ENCODE measurements around the gene SYT15. TPM values are rescaled to one million over a fixed set of nuclear protein-coding genes. Genes with fewer than 3 reads are reported as not detected.
"Not testable (repeated sequence)": the region's sequence is repeated elsewhere in the genome, so short reads cannot be mapped to it uniquely, and the experiment has no call there.

SYT15 gene
- total and polyA plus RNA-seq, 10 of the 15 experiments (the other 5 are each of a cell fraction or from before 2014, with no cell fraction given): 0.03 to 0.67 (median 0.15) TPM

DNA sequence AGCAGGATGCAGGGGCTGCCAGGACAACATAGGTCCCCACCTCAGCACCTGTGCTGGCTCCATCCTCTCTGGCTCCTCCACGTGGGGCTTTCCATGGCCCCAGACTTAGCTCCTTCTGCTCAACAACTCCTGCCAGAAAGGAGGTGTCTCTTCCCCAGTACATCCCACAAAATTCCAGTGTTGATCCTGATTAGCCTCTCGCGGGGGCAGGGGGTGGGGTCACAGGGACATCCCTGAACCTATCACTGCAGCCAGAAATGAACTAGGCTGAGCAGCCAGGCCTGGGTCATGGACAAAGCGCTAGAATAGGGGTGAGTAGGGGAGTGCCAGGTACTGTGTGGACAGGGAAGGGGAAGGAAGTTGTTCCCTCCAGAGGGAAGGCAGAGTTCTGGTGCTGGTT is 5.0 kb upstream of the SYT15 start:
- not testable (repeated sequence) for FAIRE-seq

DNA sequence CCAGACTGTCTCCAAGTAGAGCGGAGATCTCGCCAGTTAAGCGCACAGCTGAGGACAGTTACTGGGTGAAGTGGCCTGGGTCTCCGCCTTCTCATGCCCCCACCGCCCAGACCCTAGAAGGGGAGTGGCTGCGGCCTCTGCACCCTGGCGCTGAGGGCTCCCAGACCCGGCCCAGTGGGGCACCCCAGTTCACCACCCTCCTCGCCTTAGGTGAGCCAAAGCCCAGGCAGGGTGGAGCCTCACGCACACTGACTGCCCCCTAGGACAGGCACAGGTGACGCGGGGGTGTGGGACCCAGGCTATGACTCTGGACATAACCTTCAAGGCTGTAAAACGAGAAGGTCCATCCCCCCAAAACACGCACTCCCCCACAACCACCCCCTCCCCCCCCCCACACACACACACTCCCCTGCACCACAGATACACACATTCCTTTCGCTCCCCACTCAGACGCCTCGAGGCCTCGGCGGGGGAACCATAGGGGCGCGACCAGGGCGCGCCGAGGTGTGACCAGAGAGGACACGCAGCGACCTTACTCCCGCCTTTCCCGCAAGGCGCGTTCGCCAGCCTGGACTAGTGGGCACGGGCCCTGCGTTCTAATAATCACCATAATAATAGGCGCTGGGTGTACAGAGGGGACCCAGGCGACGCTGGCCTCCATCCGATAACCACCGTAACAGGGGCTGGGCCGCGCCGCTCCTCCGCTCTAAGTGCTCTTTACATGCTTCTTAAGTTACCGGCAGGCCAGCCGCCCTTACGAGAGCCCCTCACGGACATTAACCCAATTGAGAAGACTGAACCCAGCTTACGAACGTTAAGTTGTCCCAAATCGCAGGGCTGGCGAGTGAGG is 1.1 kb upstream of the SYT15 start:
- RAD21 ChIA-PET (ENCODE audit: unreplicated experiment); FAIRE-seq; H3K9me3 ChIP-seq (replicated peaks; ENCODE audit: control insufficient read depth, insufficient read depth, low read length); H3K4me1 ChIP-seq (ENCODE audit: control insufficient read depth, insufficient read depth, low read length); H3K79me2 ChIP-seq (ENCODE audit: control insufficient read depth, insufficient read depth, low read length); CTCF ChIA-PET; H3K27ac ChIP-seq (ENCODE audit: control insufficient read depth, insufficient read depth); H3K4me2 ChIP-seq (ENCODE audit: control insufficient read depth, insufficient read depth); H3K9ac ChIP-seq (ENCODE audit: control insufficient read depth, insufficient read depth, low read length); H3K36me3 ChIP-seq (ENCODE audit: control insufficient read depth in 2 of 2, insufficient read depth in 2 of 2, low read length in 1 of 2); H4K20me1 ChIP-seq (ENCODE audit: control insufficient read depth, insufficient read depth); H3K27me3 ChIP-seq (replicated peaks in 1 of 2; ENCODE audit: control insufficient read depth in 2 of 2, insufficient read depth in 2 of 2, low read length in 1 of 2); DNase-seq (ENCODE audit: low read depth, low spot score); SMC1A ChIA-PET (ENCODE audit: uncharacterized antibody, unreplicated experiment); BruUV-seq (replicated peaks); ATAC-seq; H2AFZ ChIP-seq (ENCODE audit: control insufficient read depth, low read depth, low read length); POLR2A ChIA-PET; H3K4me3 ChIP-seq; intact Hi-C loops (cut with micrococcal nuclease; ENCODE audit: unreplicated experiment); in situ Hi-C loops (cut with MboI): not testable (repeated sequence)
- 75% methylated on average over 14 of the region's 50 CpGs for WGBS (ENCODE audit: insufficient coverage, insufficient replicate concordance, low lambda C conversion rate, missing lambda C conversion rate)

More for the DNA sequence above, 5.0 kb upstream of the SYT15 start:
- DNase-seq (ENCODE audit: low read depth, low spot score); ATAC-seq; H3K27me3 ChIP-seq (replicated peaks in 1 of 2; ENCODE audit: control insufficient read depth in 2 of 2, insufficient read depth in 2 of 2, low read length in 1 of 2); BruUV-seq (replicated peaks); H3K4me3 ChIP-seq; POLR2A ChIA-PET; RAD21 ChIA-PET (ENCODE audit: unreplicated experiment); H3K9ac ChIP-seq (ENCODE audit: control insufficient read depth, insufficient read depth, low read length); H3K27ac ChIP-seq (ENCODE audit: control insufficient read depth, insufficient read depth); H4K20me1 ChIP-seq (ENCODE audit: control insufficient read depth, insufficient read depth); H3K36me3 ChIP-seq (ENCODE audit: control insufficient read depth in 2 of 2, insufficient read depth in 2 of 2, low read length in 1 of 2); in situ Hi-C loops (cut with MboI); CTCF ChIA-PET; H3K79me2 ChIP-seq (ENCODE audit: control insufficient read depth, insufficient read depth, low read length); intact Hi-C loops (cut with micrococcal nuclease; ENCODE audit: unreplicated experiment); H2AFZ ChIP-seq (ENCODE audit: control insufficient read depth, low read depth, low read length); SMC1A ChIA-PET (ENCODE audit: uncharacterized antibody, unreplicated experiment); H3K4me2 ChIP-seq (ENCODE audit: control insufficient read depth, insufficient read depth); H3K4me1 ChIP-seq (ENCODE audit: control insufficient read depth, insufficient read depth, low read length); H3K9me3 ChIP-seq (replicated peaks; ENCODE audit: control insufficient read depth, insufficient read depth, low read length): not testable (repeated sequence)
- WGBS (ENCODE audit: insufficient coverage, insufficient replicate concordance, low lambda C conversion rate, missing lambda C conversion rate): 60% methylated on average over 2 of the region's 4 CpGs

DNA sequence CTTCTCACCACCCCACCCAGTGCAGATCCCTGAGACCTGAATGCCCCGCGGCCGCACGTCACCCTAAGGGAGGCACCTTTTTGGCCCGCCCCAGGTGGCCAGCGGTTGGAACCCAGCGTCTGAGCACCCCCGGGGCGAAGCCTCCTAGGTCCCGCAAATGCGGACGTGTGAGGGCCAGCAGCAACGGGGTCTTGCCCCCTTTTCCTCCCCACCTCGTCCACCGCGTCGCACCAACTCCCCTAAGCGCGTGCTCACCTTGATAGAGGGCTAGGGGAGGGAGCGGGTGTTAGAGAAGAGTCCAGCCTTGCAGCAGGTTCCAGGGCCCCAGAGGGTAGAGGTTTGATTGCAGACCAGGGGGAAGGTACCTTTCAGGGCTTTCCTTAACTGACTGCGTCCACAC is 450 bp downstream of the SYT15 start:
- POLR2A ChIA-PET; H3K4me2 ChIP-seq (ENCODE audit: control insufficient read depth, insufficient read depth); FAIRE-seq; intact Hi-C loops (cut with micrococcal nuclease; ENCODE audit: unreplicated experiment); H3K4me1 ChIP-seq (ENCODE audit: control insufficient read depth, insufficient read depth, low read length); in situ Hi-C loops (cut with MboI); BruUV-seq (replicated peaks); H3K4me3 ChIP-seq; DNase-seq (ENCODE audit: low read depth, low spot score); H3K9ac ChIP-seq (ENCODE audit: control insufficient read depth, insufficient read depth, low read length); CTCF ChIA-PET; RAD21 ChIA-PET (ENCODE audit: unreplicated experiment); H3K79me2 ChIP-seq (ENCODE audit: control insufficient read depth, insufficient read depth, low read length); SMC1A ChIA-PET (ENCODE audit: uncharacterized antibody, unreplicated experiment); H3K27me3 ChIP-seq (replicated peaks in 1 of 2; ENCODE audit: control insufficient read depth in 2 of 2, insufficient read depth in 2 of 2, low read length in 1 of 2); H3K27ac ChIP-seq (ENCODE audit: control insufficient read depth, insufficient read depth); H2AFZ ChIP-seq (ENCODE audit: control insufficient read depth, low read depth, low read length); H3K9me3 ChIP-seq (replicated peaks; ENCODE audit: control insufficient read depth, insufficient read depth, low read length); H4K20me1 ChIP-seq (ENCODE audit: control insufficient read depth, insufficient read depth); H3K36me3 ChIP-seq (ENCODE audit: control insufficient read depth in 2 of 2, insufficient read depth in 2 of 2, low read length in 1 of 2); ATAC-seq: not testable (repeated sequence)
- WGBS (ENCODE audit: insufficient coverage, insufficient replicate concordance, low lambda C conversion rate, missing lambda C conversion rate): no CpG with 5 or more reads among the region's 21 CpGs

DNA sequence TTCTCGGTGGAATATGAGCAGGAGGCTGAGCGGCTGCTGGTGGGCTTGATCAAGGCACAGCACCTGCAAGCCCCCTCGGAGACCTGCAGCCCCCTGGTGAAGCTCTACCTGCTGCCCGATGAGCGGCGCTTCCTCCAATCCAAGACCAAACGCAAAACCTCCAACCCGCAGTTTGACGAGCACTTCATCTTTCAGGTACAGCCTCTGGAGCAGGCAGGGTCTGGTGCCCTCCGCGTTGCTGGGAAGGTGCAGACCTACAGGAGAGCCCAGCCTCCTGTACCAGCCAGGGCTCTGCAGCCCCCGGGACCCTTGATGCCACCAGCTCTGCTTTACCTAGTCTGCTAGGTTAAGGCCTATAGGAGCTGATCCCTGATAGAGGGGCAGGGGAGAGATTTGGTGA is 3.1 kb downstream of the SYT15 start:
- CTCF ChIA-PET; RAD21 ChIA-PET (ENCODE audit: unreplicated experiment); H3K27ac ChIP-seq (ENCODE audit: control insufficient read depth, insufficient read depth); H3K4me3 ChIP-seq; H3K4me2 ChIP-seq (ENCODE audit: control insufficient read depth, insufficient read depth); H2AFZ ChIP-seq (ENCODE audit: control insufficient read depth, low read depth, low read length); DNase-seq (ENCODE audit: low read depth, low spot score); H3K9me3 ChIP-seq (replicated peaks; ENCODE audit: control insufficient read depth, insufficient read depth, low read length); in situ Hi-C loops (cut with MboI); ATAC-seq; H3K4me1 ChIP-seq (ENCODE audit: control insufficient read depth, insufficient read depth, low read length); H3K36me3 ChIP-seq (ENCODE audit: control insufficient read depth in 2 of 2, insufficient read depth in 2 of 2, low read length in 1 of 2); H3K79me2 ChIP-seq (ENCODE audit: control insufficient read depth, insufficient read depth, low read length); H3K27me3 ChIP-seq (replicated peaks in 1 of 2; ENCODE audit: control insufficient read depth in 2 of 2, insufficient read depth in 2 of 2, low read length in 1 of 2); intact Hi-C loops (cut with micrococcal nuclease; ENCODE audit: unreplicated experiment); SMC1A ChIA-PET (ENCODE audit: uncharacterized antibody, unreplicated experiment); BruUV-seq (replicated peaks); POLR2A ChIA-PET; H3K9ac ChIP-seq (ENCODE audit: control insufficient read depth, insufficient read depth, low read length); H4K20me1 ChIP-seq (ENCODE audit: control insufficient read depth, insufficient read depth); FAIRE-seq: not testable (repeated sequence)
- 69% methylated on average over 5 of the region's 12 CpGs for WGBS (ENCODE audit: insufficient coverage, insufficient replicate concordance, low lambda C conversion rate, missing lambda C conversion rate)
